GM19372 (cell line): Measurements from ENCODE around the gene WBP2.
"Not testable (repeated sequence)": the region's sequence is repeated elsewhere in the genome, so short reads cannot be mapped to it uniquely, and the experiment has no call there.

ENCODE experiments used
- ATAC-seq: cut with Tn5 transposase; IDR thresholded peaks from one replicate; pipeline ENCODE4 v1.9.1; 2021; ENCODE audit warnings: mild to moderate bottlenecking, low read depth, moderate library complexity; ENCODE audit not compliant: unreplicated experiment

WBP2 gene

DNA sequence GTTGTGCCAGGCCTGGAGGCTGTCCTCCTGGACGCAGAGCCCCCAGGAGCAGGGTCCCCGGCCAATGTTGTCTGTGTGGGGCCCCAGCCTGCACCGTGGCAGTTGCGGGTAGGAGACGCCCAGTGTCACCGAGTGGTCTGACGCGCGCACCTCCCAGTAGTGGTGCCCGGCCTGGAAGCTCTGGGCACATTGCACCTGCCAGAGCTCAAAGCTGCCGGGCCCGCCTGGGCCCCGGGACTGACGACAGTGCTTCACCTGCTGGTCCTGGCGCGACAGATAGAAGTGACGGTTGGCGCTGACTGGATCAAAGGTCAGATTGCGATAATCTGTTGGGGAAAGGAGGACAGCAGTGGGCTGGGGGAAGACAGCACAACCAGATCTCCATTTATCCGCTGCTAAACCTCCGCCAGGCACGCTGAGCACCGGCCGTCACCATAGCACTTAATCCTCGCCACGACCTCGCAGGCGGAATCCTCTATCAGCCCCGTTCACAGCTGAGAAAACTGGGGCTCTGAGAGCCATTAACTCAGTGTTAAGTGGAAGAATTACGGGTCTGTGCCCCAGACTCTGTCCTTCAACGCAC, 36.0 kb upstream of the WBP2 start:
- ATAC-seq, result no peak

- ATAC-seq, result no peak
These were observed 34.3 kb upstream of the WBP2 start for GRCh38 chr17:75889454-75889853.

GRCh38 chr17:75888484-75888883, 33.3 kb upstream of the WBP2 start:
- no peak for ATAC-seq

DNA sequence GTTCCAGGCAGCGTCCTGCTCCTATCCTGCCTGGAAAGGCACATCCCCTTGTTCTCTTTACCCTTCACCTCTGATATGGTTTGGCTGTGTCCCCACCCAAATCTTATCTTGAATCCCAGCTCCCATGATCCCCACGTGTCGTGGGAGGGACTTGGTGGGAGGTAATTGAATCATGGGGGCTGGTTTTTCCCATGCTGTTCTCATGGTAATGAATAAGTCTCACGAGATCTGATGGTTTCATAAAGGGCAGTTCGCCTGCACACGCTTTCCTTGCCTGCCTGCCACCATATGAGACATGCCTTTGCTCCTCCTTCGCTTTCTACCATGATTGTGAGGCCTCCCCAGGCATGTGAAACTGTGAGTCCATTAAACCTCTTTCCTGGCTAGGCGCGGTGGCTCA, 30.7 kb upstream of the WBP2 start:
- not testable (repeated sequence) for ATAC-seq

- ATAC-seq, result no peak
These were observed 30.3 kb upstream of the WBP2 start for GRCh38 chr17:75885431-75885830.

GRCh38 chr17:75881678-75882454, 26.7 kb upstream of the WBP2 start:
- ATAC-seq, result no peak

DNA sequence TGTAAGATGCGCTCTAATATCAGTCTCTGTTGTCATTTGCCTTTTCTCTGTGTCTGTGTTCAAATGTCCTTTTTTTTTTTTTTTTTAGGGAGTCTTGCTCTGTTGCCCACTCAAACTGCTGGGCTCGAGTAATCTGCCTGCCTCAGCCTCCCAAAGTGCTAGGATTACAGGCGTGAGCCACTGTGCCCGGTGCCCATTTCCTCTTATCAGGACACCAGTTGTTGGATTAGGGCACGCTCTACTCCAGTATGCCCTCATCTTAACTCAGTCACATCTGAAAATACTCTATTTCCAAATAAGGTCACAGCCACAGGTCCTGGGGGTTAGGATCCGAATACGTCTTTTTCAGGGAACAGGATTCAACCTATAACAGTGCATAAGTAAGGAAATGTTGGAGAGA, 25.1 kb upstream of the WBP2 start:
- no peak for ATAC-seq

- no peak for ATAC-seq
These were observed 23.3 kb upstream of the WBP2 start, which contains the start of gene TRIM47 for GRCh38 chr17:75878174-75878998. TSS of gene TRIM47 (minus strand) at chr17:75878581. CDS start at chr17:75878548, 33 bp downstream.

DNA sequence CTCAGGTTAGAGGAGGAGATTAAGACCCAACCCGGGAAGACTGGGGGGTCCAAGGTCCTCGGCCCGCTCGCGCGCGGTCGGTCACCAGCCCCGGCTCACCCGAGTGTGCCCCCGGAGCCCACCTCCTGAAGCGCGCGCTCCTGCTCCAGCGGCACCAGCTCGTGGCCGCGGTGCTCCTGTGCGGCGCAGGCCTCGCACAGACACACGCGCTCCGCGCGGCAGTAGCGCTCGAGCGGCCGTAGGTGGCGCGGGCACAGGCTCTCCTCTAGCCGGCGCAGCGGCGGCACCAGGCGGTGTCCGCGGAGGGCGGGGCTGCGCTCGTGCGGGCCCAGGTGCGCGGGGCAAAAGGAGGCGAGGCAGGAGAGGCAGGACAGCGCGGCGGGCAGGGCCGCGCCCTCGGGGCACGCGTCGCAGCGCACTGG, 22.6 kb upstream of the WBP2 start:
- no peak for ATAC-seq

- ATAC-seq, result no peak
These were observed 22.0 kb upstream of the WBP2 start for GRCh38 chr17:75876938-75877751.

DNA sequence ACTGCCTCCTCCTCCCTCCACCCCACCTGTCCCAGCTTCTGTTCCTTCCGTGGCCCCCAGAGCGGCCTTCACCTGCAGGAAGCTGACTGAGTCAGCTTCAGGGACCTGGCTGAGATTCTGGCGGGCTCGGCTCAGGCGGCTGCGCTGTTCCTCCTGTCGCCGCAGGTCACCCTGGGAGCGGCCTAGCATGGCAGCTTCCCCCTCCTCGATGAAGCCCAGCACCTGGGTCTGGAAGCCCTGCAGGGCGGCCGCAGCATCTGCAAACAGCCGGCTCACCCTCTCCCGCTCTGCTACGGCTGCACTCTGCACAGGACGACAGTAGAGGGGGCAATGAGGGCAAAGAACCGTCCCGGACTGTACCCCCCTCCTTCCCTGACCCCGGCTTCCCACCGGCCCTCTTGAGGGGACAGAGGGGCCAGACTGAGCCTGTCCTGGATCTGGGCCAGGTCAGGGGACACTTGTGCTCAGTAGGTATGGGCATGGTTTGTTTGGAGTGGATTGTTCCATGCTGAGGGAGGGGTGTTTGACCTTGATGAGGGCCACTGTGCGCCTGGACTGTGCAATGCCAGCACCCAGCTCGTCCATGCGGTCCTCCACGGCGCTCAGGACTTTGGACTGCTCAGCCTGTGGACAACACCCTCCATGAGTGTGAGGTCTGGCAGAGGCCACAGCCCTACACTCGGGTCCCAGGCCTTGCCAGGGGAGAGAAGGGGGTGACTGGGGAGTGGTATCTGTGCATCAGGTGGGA, 21.2 kb upstream of the WBP2 start:
- ATAC-seq, result no peak

DNA sequence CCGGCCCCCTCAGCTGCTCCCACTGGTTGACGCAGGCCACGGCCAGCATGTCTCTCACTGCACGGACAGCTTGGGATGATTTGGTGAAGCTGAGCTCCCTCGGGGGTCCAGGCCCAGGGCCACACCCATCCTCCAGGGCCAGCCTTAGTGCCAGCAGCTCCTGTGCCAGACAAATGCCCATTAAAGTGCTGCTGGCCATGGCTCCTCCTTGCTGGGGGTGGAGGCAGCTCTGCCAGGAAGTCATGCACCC, 20.7 kb upstream of the WBP2 start:
- ATAC-seq, result no peak

GRCh38 chr17:75875182-75875939, 20.2 kb upstream of the WBP2 start:
- no peak for ATAC-seq

GRCh38 chr17:75874323-75875181, 19.4 kb upstream of the WBP2 start:
- no peak for ATAC-seq

DNA sequence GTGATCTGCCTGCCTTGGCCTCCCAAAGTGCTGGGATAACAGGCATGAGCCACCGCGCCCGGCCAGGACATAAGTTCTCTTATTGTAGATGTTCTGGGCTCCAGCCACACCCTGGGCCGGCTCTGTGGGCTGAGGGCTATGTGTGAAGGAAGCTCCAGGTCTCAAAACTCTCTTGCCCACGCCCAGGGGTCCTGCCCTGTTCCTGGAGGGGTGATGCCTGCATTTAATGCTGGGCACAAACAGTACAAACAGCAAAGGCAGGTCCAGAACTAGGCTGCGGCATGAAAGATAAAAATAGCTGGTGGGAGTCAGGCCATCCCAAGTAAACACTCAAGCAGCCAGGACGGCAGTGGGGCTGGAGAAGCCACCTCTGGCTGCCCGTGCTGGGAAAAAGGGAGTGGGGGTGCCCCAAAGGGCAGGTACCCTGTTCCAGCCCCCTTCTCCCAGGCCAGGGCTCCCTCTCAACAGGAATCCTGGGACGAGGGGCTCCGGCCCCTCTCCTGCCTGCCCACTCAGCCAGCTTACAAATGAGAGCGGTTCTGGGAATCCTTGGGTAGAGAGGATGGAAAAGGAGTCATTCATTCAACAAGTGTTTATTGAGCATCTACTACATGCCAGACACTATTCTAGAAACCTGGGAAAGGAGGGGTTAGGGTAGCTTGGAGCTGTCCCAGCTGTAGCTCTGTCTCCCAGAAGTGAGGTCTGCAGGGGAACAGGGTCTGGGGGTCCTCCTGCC, 18.6 kb upstream of the WBP2 start:
- ATAC-seq, result no peak

DNA sequence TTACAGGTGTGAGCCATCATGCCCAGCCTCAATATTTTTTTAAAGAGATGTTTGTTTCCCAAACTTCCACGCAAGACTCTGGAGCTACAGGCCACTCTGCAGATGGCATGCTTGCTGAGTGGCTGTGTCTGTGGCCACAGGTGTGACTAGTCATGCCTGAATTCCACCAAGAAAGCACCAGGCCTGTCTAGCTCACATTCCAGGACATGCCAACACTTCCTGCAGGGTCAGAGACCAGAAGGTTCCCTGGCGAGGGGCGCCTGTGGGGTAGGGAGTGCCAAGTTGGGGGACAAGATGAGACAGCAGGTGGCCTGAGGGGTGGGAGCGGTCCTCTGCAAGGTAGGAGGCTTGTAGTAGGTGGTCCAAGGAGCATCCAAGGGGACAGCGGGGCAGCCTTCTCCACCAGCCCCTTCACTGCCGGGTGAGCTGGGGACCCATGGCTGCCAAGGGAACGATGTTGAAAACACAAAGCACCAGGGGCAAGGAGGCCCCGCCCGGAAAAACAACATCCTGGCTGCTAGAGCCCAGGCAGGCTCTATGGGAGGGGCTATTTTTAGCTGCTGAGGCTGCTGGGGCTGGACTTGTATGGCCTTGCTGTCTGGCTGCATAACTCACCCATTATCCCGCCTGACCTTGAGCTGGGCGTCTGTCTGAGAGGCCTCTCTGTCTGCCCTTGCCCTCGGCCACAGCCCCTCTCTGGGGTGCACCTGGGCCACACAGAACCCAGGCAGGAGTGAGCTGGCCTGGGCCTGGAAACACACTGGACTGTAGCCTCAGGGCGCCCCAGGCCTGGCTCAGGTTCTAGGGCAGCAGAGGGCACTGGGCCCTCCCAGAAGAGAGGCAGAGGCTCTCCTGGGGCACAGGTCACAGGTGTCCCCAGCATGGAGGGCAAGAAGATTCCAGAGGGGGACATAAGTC, 17.6 kb upstream of the WBP2 start:
- no peak for ATAC-seq

DNA sequence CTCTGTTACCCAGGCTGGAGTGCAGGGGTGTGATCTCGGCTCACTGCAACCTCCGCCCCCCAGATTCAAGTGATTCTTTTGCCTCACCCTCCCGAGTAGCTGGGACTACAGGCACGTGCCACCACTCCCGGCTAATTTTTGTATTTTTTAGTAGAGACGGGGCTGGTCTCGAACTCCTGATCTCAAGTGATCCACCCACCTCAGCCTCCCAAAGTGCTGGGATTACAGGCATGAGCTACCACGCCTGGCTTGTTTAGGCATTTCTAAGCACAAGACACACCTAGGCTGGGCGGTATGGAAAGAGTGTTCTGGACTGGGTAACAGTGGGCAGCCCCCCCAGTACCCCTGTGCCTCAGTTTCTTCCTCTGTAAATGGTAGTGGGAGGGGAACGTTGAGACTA, 15.1 kb upstream of the WBP2 start:
- not testable (repeated sequence) for ATAC-seq
